ENCODE data around the gene ZNF653. TPM values are rescaled to one million over a fixed set of nuclear protein-coding genes. Genes with fewer than 3 reads are reported as not detected.
A peak's percentile ranks its signal among the peaks of the same experiment; 100 is the strongest.

ZNF653 gene
- polyA plus RNA-seq, 1 of the 3 experiments (the other 2 are of a cell fraction), result 14.7 TPM

GRCh38 chr19:11450570-11451326 lies 54.9 kb downstream of the ZNF653 start:
- Histone ChIP-seq H3K36me3 (replicated peaks in 1 of 2; ENCODE audit: control insufficient read depth in 1 of 2, insufficient read depth in 2 of 2, low read length in 1 of 2) (peaks cover 8 to 27% of the 10 kb centered on the region in 2 experiments), H3K9me3 (no peaks in the 10 kb centered on the region), H3K9me2 (no peaks in the 10 kb centered on the region), H3K9ac (no peak overlapping the region), H2AFZ (ENCODE audit: low read depth) (no peak overlapping the region), H3K4me3 (ENCODE audit: low read depth in 2 of 2, low read length in 1 of 2) (no peak overlapping the region), H3K4me1 (ENCODE audit: control insufficient read depth in 1 of 2, insufficient read depth in 2 of 2, low read depth in 1 of 2, low read length in 1 of 2) (no peaks in the 10 kb centered on the region), H3F3A (replicated peaks; ENCODE audit: insufficient read depth) (peaks cover 9% of the 10 kb centered on the region), H3K27ac (ENCODE audit: low read depth in 2 of 2, low read length in 1 of 2) (no peak overlapping the region; a peak in 1 of 4 replicates), H4K20me1 (ENCODE audit: insufficient read depth) (no peaks in the 10 kb centered on the region), H3K4me2 (no peak overlapping the region), H3K79me2 (ENCODE audit: insufficient read depth) (no peaks in the 10 kb centered on the region), H3K27me3 (ENCODE audit: insufficient read depth) (no peaks in the 10 kb centered on the region)
- 98% methylated on average over 17 of the region's 21 CpGs for WGBS (ENCODE audit: low lambda C conversion rate)
- ChIA-PET CTCF (interaction anchor here (0.7 to 4.2 kb wide), 5 partner anchors 9 to 73 kb away, joined by 3 to 18 read pairs (median 4); partner anchors contain the start of gene EPOR), POLR2A (interaction anchor here (0.6 to 1.1 kb wide), 2 partner anchors 30 to 121 kb away, joined by 3 to 4 read pairs; partner anchors contain the start of gene ELAVL3)
- TF ChIP-seq JUND (IDR thresholded peaks at IDR 0.05) (no peak), POLR2AphosphoS5 (IDR thresholded peaks at IDR 0.05; ENCODE audit: low read depth, low read length) (peak; percentile 41; the same call in 1 of the 2 replicates)
- peak; percentile 59 for DNase-seq

DNA sequence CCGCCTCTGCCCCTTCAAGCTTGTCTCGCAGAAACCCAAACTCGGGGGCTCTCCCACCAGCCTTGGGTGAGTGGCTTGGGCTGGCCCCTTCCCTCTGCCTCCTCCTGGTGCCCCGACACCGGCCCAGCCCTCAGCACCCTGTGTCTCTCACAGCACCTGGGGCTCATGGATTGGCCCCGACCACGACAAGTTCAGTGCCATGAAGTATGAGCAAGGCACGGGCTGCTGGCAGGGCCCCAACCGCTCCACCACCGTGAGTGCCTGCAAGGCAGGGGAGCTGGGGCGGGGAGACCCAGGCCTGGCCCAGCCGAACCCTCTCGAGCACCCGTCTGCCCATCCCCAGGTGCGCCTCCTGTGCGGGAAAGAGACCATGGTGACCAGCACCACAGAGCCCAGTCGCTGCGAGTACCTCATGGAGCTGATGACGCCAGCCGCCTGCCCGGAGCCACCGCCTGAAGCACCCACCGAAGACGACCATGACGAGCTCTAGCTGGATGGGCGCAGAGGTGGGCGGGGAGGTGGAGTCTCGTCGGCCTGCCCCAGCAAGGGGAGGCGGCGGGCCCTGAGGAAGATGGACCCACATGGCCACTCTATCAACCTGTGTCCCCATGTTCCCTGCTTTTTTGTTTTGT lies 56.6 kb downstream of the ZNF653 start:
- Histone ChIP-seq H3K4me1 (ENCODE audit: control insufficient read depth in 1 of 2, insufficient read depth in 2 of 2, low read depth in 1 of 2, low read length in 1 of 2) (no peaks in the 10 kb centered on the region), H3K4me2 (no peak overlapping the region), H2AFZ (ENCODE audit: low read depth) (no peak overlapping the region), H3K79me2 (ENCODE audit: insufficient read depth) (no peaks in the 10 kb centered on the region), H3F3A (replicated peaks; ENCODE audit: insufficient read depth) (peaks cover 9% of the 10 kb centered on the region), H3K27ac (ENCODE audit: low read depth in 2 of 2, low read length in 1 of 2) (no peak overlapping the region), H3K27me3 (ENCODE audit: insufficient read depth) (no peaks in the 10 kb centered on the region), H3K36me3 (replicated peaks in 1 of 2; ENCODE audit: control insufficient read depth in 1 of 2, insufficient read depth in 2 of 2, low read length in 1 of 2) (peaks cover 8 to 35% of the 10 kb centered on the region in 2 experiments), H3K9me2 (no peaks in the 10 kb centered on the region), H3K4me3 (ENCODE audit: low read depth in 2 of 2, low read length in 1 of 2) (no peak overlapping the region), H3K9ac (no peak overlapping the region), H3K9me3 (no peaks in the 10 kb centered on the region), H4K20me1 (ENCODE audit: insufficient read depth) (no peaks in the 10 kb centered on the region)
- DNase-seq, result peak; percentile 30
- ChIA-PET POLR2A (interaction anchor here (0.6 to 1.7 kb wide), 4 partner anchors 7 to 74 kb away, joined by 3 to 7 read pairs (median 3); no protein-coding TSS in a partner anchor), CTCF (interaction anchor here (1.0 to 4.2 kb wide), 8 partner anchors 12 to 251 kb away, joined by 3 to 36 read pairs (median 5); no protein-coding TSS in a partner anchor)
- TF ChIP-seq TCF12 (IDR thresholded peaks at IDR 0.05) (no peak), YY1 (IDR thresholded peaks at IDR 0.05; ENCODE audit: low read depth) (no peak), FOXM1 (IDR thresholded peaks at IDR 0.05; ENCODE audit: low read depth) (no peak), RCOR1 (IDR thresholded peaks at IDR 0.05; ENCODE audit: low read length) (no peak), EZH2phosphoT487 (IDR thresholded peaks at IDR 0.05; ENCODE audit: borderline replicate concordance, low read depth) (no peak), EP300 (IDR thresholded peaks at IDR 0.05; ENCODE audit: borderline replicate concordance in 1 of 2, low read depth in 1 of 2, low read length in 1 of 2) (no peak), GABPA (IDR thresholded peaks at IDR 0.05; ENCODE audit: low read depth) (no peak), POLR2AphosphoS5 (IDR thresholded peaks at IDR 0.05; ENCODE audit: low read depth, low read length) (no peak)
- TF ChIP-seq, protein P1, sequence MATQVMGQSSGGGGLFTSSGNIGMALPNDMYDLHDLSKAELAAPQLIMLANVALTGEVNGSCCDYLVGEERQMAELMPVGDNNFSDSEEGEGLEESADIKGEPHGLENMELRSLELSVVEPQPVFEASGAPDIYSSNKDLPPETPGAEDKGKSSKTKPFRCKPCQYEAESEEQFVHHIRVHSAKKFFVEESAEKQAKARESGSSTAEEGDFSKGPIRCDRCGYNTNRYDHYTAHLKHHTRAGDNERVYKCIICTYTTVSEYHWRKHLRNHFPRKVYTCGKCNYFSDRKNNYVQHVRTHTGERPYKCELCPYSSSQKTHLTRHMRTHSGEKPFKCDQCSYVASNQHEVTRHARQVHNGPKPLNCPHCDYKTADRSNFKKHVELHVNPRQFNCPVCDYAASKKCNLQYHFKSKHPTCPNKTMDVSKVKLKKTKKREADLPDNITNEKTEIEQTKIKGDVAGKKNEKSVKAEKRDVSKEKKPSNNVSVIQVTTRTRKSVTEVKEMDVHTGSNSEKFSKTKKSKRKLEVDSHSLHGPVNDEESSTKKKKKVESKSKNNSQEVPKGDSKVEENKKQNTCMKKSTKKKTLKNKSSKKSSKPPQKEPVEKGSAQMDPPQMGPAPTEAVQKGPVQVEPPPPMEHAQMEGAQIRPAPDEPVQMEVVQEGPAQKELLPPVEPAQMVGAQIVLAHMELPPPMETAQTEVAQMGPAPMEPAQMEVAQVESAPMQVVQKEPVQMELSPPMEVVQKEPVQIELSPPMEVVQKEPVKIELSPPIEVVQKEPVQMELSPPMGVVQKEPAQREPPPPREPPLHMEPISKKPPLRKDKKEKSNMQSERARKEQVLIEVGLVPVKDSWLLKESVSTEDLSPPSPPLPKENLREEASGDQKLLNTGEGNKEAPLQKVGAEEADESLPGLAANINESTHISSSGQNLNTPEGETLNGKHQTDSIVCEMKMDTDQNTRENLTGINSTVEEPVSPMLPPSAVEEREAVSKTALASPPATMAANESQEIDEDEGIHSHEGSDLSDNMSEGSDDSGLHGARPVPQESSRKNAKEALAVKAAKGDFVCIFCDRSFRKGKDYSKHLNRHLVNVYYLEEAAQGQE (IDR thresholded peaks at IDR 0.05; ENCODE audit: low read depth, low read length), result no peak
- WGBS (ENCODE audit: low lambda C conversion rate), result 89% methylated on average over 22 of the region's 31 CpGs
